ENCODE data around the gene C8A. TPM values are rescaled to one million over a fixed set of nuclear protein-coding genes. Genes with fewer than 3 reads are reported as not detected.

C8A gene
- total and polyA plus RNA-seq, 12 donors: 0.09 TPM; not detected in 11

DNA sequence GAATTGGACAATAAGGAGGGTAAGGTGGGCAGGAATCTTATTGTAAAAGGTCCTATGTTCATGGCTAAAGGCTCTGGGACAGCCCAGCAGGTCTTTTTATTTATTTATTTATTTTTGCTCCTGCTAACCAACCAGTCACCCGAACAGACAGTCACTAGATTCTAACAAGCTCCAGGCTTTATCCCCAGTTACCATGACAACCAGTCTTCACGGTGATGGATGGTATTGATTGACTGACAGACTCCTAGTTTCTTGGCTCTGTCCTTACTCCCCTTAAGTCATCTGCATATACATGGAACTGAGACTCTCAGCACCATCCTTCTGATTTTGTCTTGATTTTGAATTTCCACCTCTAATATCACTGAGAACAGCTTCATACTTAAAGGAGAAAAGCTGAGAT lies 44.3 kb downstream of the C8A start:
- no peak overlapping the region for H3K4me3 ChIP-seq
- 69 to 78% methylated on average over 2 of the region's 2 CpGs for WGBS, 2 donors
- ATAC-seq: no peak
- H3K9me3 ChIP-seq: no peaks in the 10 kb centered on the region
- TF ChIP-seq, protein P1, sequence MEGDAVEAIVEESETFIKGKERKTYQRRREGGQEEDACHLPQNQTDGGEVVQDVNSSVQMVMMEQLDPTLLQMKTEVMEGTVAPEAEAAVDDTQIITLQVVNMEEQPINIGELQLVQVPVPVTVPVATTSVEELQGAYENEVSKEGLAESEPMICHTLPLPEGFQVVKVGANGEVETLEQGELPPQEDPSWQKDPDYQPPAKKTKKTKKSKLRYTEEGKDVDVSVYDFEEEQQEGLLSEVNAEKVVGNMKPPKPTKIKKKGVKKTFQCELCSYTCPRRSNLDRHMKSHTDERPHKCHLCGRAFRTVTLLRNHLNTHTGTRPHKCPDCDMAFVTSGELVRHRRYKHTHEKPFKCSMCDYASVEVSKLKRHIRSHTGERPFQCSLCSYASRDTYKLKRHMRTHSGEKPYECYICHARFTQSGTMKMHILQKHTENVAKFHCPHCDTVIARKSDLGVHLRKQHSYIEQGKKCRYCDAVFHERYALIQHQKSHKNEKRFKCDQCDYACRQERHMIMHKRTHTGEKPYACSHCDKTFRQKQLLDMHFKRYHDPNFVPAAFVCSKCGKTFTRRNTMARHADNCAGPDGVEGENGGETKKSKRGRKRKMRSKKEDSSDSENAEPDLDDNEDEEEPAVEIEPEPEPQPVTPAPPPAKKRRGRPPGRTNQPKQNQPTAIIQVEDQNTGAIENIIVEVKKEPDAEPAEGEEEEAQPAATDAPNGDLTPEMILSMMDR (IDR thresholded peaks at IDR 0.05): no peak
- H3K36me3 ChIP-seq: no peaks in the 10 kb centered on the region
- DNase-seq: no peak
- peaks cover 0 to 25% (median 12%) of the 10 kb centered on the region in 9 donors for H3K4me1 ChIP-seq
- no peak overlapping the region for H3K27ac ChIP-seq
- intact Hi-C loops (cut with DNase I): no loop called here
- no peaks in the 10 kb centered on the region for H3K27me3 ChIP-seq

DNA sequence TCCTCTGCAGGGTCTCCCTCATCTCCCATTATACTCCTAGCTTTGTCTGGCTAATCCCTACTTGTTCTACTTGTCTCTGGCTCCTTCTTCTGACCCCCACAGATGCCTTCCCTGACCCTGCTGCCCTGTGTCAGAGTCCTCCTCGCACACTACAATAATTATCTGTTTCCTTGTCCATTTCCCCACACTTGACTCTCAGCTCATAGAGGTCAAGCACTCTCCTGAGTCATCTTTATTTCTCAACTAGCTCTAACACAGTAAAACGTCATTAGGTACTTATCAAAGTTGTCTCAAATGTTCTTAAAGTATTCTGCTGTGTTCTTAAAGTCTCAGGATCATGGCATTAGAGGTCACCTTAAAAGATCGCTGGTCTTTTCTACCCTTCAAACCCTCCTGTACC lies 47.1 kb downstream of the C8A start:
- H3K9me3 ChIP-seq: no peaks in the 10 kb centered on the region
- H3K27ac ChIP-seq: no peak overlapping the region
- DNase-seq (no peak), ATAC-seq (peak in 1 of 8 donors; percentile 19)
- H3K36me3 ChIP-seq: no peaks in the 10 kb centered on the region
- peaks cover 0 to 22% (median 12%) of the 10 kb centered on the region in 9 donors for H3K4me1 ChIP-seq
- no peak overlapping the region for H3K4me3 ChIP-seq
- TF ChIP-seq, protein P1 (IDR thresholded peaks at IDR 0.05): no peak
- 55 to 60% methylated on average over 3 of the region's 3 CpGs for WGBS, 2 donors
- intact Hi-C loops (cut with DNase I): no loop called here
- no peaks in the 10 kb centered on the region for H3K27me3 ChIP-seq

DNA sequence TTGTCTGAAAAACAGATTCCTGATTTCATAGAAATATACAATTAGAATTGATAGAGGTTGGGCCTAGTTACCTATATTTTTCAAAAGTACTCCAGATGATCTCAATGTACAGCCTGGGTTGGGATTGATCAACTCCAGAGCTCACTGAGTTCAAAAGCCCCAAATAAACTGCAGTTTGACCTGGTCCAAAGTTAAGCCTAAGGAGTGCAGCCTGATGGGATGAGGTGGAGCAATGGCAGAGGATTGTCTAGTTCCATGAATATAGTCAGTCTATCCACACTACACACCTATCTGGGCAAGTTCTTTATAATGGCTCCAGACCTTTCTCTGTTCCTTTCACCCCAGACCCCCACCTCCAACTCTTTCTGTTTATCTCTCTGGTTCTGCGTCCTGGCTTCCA lies 49.2 kb downstream of the C8A start:
- peaks cover 0 to 9% (median 0%) of the 10 kb centered on the region in 9 donors for H3K4me1 ChIP-seq
- DNase-seq (no peak), ATAC-seq (no peak)
- H3K36me3 ChIP-seq: no peaks in the 10 kb centered on the region
- intact Hi-C loops (cut with DNase I): no loop called here
- TF ChIP-seq, protein P1 (IDR thresholded peaks at IDR 0.05): no peak
- no peak overlapping the region for H3K4me3 ChIP-seq
- no peak overlapping the region for H3K27ac ChIP-seq
- H3K9me3 ChIP-seq: no peaks in the 10 kb centered on the region
- no peaks in the 10 kb centered on the region for H3K27me3 ChIP-seq
- 80 to 93% methylated on average over 1 of the region's 1 CpG for WGBS, 2 donors

DNA sequence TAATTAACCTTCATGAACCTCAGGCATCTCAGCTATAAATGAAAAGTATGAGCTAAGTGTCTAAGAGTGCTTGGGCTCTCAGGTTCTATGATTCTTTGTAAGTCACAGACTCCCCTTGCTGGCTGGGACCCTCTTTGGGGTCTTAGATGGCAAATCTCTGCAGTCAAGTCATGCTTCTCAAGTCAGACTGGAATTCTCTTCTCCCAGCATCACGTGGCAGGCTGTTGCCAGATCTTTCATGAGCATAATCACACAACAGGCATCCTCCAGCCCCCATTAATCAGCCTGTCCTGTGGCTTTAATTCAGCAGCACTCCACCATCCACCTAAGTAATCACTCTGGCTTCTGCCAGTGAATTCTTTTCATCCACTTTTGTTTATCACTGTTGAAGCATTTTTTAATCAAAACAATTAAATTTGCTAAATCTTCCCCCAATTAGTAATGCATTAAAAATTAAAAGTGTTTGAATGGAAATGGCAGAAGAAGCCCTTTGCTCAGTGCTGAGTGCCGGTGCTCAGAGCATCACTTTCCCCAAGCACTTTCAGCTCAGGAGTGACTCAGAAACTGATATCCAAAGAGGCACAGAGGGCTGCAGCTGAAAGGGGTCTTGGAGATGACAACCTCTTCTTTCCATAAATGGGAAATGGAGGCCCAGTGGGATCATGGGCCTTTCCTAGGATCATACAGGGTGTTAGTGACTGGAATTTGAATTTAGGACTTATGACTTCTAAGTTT lies 50.2 kb downstream of the C8A start:
- no peaks in the 10 kb centered on the region for H3K27me3 ChIP-seq
- no peaks in the 10 kb centered on the region for H3K36me3 ChIP-seq
- no peak for ATAC-seq
- H3K9me3 ChIP-seq: no peaks in the 10 kb centered on the region
- WGBS, 2 donors: 58 to 67% methylated on average over 2 of the region's 2 CpGs
- H3K4me3 ChIP-seq: no peak overlapping the region
- TF ChIP-seq, protein P1 (IDR thresholded peaks at IDR 0.05): no peak
- H3K4me1 ChIP-seq: peaks cover 0 to 20% (median 0%) of the 10 kb centered on the region in 9 donors
- DNase-seq: no peak
- H3K27ac ChIP-seq: no peak overlapping the region
- intact Hi-C loops (cut with DNase I): no loop called here

All from heart right ventricle (tissue), 16 donors.